ENCODE measurements around the gene NT5DC2.

The NT5DC2 gene

DNA sequence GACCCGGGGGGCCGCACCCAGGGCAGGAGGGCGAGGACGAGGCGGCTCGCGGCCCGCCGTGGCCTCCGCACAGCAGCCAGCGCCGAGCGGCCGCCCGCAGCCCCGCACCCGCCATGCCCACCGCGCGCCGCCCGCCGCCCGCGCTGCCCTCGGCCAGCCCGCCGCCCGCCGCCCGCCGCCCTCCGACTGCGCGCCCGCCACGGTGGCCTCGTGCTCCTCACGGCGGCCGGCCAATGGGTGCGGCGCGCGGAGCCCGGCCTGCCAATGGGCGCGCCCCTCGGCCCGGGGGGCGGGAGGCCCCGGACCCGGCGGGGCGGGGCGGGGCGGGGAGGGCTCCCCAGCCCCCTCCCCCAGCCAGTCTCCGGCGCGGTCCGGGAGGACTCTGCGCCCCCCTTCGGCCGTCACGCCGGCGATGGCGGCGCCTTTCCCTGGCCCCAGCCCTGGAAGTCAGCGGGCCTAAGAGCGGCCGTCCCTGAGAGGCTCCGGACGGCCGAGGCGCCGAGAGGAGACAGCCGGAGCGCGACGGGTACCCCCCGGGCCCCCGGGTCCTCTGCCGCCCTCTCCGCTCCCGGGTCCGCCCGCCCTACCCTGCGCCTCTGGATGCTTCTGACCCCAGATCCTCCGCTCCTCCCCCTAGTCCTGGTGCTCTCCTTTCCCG, at the start of gene NT5DC2:
TSS of gene NT5DC2 (minus strand) at position 235 of the 658 bp plus-strand sequence. CDS start at position 115, 120 bp downstream.
- FAIRE-seq = no peak
- peak; percentile 81 for DNase-seq (ENCODE audit: insufficient read length, low spot score)

DNA sequence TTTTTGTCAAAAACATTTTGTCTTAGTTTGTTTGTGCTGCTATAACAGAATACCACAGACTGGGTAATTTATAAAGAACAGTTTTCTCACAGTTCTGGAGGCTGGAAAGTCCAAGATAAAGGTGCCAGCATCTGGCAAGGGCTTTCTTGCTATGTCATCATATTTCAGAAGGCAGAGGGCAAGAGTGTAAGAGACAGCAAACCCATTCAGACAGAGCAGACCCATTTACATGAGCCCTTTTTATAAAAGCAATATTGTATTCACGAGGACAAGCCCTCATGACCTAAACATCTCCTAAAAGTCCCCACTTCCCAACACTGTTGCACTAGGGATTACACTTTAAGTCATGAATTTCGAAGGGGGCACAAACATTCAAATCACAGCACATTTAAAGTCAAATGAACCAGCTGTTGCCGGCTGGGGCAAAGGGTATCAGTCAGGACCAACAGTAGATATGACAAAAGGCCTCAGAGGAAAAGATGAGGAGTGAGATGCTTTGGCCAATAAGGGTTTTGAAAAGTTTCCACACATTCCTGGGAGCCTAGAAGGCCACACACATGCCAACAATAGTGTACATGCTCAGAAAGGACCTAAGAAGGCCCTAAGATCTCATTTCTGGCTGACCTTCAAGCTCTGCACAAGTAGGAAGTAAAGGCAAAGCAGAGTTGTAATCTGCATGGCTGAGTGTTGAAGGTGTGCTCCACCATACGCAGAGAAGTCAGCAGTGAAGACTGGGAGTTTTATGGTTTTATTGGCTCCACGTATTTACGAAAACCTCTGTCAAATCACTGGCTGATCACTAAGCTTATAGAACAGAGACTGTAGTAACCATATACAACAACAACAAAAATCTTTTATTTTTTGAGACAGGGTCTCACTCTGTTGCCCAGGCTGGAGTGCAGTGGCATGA, 40.7 kb upstream of the NT5DC2 start:
- FAIRE-seq = no peak
- DNase-seq (ENCODE audit: insufficient read length, low spot score) = no peak

DNA sequence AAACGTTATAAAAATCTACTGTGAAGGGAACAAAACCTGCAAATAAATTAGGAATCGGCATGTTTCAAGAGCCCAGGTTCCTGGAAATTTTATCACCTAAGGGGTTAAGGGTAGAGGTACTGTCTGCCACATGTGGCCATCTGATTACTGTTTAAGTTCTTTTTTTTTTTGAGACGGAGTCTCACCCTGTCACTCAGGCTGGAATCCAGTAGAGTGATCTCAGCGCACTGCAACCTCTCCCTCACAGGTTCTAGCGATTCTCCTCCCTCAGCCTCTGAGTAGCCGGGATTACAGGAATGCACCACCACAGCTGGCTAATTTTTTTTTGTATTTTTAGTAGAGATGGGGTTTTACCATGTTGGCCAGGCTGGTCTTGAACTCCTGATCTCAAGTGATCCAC, 38.6 kb upstream of the NT5DC2 start:
- FAIRE-seq = no peak
- DNase-seq (ENCODE audit: insufficient read length, low spot score) = no peak

DNA sequence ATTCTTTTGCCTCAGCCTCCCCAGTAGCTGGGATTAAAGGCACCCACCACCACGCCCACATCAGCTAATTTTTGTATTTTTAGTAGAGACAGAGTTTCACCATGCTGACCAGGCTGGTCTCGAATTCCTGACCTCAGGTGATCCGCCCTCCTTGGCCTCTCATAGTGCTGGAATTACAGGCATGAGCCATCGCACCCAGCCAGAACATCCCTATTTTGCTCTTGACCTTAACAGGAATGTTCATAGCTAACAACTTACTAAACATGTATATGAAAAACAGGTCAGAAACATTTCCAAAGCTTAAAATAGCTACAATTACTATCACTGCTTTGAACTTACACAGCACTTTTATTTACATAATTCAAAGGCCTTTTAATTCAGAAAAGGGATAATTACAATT, 36.4 kb upstream of the NT5DC2 start:
- no peak for FAIRE-seq
- no peak for DNase-seq (ENCODE audit: insufficient read length, low spot score)

DNA sequence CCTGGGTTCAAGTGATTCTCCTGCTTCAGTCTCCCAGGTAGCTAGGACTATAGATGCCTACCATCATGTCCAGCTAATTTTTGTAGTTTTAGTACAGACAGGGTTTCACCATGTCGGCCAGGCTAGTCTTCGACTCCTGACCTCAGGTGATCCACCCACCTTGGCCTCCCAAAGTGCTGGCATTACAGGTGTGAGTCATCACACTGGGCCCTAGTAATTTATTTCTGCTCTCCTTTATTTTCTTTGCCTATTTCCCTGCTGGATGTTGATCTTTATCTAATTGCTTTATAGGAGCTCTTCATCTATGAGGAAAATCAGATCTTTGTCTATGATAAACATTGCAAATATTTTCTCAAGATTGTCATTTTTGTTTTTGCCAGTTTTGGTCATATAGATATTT, 34.4 kb upstream of the NT5DC2 start:
- DNase-seq (ENCODE audit: insufficient read length, low spot score) (no peak), FAIRE-seq (no peak)

DNA sequence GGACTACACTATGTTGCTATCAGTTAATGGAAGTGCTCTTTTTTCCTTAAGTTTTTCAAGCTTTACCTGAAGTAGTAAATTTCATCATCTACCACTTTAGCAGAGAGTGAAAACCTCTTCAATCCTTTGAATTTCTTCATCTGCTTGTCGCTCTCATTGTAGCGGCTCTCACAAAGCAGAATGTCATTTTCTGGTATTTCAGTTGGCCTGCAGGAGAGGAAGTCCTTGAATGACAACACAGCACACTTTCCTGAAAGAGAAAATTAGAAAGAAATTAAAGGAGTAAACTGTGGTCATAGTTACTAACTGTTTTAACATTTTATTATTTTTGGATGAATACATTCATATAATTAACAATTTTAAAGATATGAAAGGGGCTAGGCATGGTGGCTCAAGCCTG, 30.3 kb upstream of the NT5DC2 start:
- FAIRE-seq (no peak), DNase-seq (ENCODE audit: insufficient read length, low spot score) (no peak)

DNA sequence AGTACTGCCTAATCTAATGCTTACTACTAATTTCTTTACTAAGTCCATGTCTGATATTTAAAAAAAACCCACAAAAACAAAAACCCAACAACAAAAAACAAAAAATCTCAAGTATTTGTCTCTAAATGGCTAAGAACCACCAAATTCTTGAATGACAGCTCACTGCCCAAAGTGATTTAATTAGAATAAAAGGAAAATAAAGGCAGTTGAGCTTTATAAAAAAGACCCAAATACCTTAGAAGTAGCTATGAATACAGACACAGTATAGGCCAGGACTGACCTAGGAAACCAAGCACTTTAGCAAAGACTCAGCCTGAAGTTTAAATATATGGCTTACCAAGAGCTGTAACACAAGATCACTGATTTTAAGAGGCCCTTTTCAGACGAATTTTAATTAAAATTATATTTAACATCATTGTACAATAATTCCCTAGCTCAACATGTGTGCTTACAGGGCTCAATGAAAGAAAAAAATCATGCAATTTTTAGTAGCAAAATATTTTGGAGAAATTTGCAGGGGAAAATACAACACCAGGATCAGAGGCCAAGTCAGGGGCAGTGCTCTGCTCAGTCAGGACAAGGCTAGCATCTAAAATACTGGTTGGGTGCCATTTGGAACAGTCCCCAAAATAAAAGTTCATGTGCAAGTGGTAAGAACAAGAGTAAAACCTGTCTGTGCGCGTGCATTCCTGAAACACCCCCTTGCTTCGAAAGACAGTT, 27.5 kb upstream of the NT5DC2 start:
- FAIRE-seq (no peak), DNase-seq (ENCODE audit: insufficient read length, low spot score) (no peak)

DNA sequence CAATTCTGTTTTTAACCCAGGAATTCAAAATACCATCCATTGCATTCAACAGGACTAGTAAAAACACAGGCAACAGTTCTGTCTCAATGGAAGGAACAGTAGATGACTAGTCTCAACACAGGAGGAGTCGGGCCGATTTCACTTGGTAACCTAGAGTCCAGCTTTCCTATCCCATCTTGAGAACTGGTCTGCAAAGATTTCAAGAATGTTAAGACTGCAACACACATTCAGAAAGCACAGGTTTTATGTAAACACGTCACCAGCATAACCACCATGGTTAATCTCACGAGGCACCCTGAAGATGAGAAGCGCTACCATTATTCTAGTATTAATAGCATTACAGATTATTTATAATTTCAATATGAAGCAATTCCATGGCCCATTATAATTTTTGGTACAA, 24.8 kb upstream of the NT5DC2 start:
- no peak for FAIRE-seq
- no peak for DNase-seq (ENCODE audit: insufficient read length, low spot score)

DNA sequence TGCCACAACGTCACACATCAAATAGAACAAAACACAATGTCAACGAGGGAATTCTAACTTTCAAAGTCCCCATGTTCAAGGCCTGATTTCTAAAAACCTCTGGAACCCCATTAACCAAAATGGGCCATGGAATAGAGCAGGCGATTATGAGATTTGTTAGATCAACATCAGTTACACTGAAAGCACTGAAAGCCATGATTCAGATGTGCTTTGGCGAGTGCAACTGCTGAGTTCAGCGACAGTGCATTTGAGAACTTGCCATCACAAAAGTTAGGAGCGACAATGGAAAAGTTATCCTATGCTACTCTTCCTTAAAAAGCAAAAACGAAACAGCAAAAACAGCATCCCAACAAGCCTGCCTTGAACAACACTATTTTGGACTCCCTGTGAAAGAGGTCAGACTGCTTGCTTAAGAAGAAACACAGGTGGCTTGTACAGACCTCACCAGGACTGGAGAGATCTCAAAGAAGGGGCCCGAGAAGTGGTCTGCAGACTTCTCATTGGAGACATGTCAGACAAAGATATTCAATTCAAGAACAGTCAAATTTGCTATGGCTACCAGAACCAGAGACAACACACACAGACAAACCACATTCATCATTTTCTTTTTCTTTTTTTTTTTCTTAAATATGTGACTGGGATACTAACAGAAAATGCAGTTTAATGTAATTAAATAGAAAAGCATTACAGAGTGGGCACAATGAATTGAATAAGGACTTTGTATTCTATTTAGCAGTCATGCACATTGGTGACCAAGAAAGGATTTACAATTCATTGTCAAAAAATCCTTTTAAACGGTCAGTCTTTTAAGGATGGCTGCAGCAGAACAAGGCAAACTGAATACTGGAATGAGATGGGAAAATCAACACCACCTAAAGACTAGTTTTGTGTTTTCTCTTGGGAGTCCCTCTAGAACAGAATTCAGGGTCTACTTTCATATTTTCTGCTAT, 23.6 kb upstream of the NT5DC2 start:
- FAIRE-seq = no peak
- DNase-seq (ENCODE audit: insufficient read length, low spot score) = no peak

DNA sequence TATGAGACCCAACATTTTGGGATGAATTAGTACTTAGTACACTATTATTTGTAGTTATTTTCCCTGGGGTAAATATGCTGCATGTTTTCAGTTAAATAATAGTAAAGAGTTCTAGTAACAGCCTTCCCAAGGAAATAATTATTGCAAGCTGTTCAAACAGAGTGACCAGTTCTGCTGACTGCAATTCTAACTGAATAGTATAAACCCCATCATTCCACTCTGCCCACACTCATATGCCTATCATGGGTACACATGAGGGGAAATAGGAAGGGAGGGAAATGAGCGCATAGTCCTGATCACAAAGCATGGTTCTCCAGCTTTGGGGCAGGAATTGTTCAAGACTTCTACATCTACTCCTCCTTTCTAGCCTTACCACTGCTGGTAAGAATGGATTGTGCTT, 21.4 kb upstream of the NT5DC2 start:
- FAIRE-seq (no peak), DNase-seq (ENCODE audit: insufficient read length, low spot score) (no peak)

DNA sequence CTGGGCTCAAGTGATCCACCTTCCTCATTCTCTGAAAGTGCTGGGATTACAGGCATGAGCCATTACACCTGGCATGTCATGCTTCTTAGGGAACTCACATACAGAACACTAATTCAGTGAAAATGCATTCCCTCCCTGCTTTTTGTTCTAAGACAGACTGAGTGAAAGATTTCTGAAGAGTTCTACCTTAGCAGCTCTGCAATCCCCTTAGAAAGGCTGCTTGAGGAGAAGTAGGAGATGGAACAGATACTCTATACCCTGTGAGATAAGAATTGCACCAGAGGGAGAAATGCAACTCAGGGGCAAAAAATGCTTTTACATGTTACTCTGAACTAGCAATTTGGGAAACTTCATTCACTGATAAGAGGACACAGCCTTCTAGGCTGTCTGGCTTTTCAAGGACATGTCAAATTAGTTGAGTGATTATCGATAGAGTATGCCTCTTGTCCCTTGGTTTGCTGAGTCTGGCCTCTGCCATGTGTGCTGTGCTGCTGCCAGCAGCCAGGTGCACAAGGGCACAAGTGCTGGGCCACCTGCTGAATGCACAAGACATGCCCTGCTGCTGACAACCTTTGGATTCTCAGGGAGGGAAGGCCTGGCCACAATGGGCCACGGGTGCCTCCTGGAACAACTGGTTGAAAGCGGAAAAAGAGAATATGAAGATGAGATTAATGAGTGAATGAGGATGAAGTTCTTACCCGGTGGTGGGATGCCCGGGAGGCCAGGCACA, 20.5 kb upstream of the NT5DC2 start:
- DNase-seq (ENCODE audit: insufficient read length, low spot score) = no peak
- FAIRE-seq = no peak

DNA sequence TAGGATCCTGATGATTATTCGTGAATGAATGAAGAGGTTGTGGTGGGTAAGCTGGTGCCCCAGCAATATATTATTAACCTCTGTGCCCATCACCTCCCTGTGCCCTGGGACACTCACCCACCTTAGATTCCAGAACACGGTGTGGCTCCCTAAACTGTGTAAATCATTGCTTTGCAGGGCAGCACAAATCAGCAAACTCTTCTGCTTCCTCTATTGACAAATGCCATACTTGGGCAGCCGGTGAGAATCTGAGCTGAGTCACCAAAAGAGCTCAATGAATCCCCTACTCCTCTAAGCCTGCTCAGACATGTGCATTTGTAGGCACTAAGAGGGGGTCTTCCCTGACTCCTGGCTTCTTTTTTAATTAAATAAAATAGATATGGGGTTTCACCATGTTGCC, 18.4 kb upstream of the NT5DC2 start:
- FAIRE-seq (no peak), DNase-seq (ENCODE audit: insufficient read length, low spot score) (no peak)

DNA sequence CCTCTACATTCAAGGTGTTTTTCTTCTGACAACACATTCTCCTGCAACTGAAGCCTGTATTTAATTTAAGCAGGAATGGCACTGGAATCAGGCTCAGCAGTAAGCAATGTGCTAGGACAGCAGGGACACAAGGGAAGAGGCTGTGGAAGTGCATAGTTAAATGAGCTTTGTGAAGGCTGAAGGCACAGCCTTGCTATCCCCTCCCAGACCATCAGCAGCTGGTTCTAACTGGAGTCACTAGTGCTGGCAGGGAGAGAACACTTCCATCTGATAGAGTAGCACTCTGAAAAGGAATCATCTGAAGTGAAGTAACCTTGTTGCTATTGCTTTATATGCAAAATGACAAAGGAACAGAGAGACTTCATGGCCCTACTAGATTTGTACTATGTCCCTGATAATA, 17.5 kb upstream of the NT5DC2 start:
- FAIRE-seq (no peak), DNase-seq (ENCODE audit: insufficient read length, low spot score) (no peak)

DNA sequence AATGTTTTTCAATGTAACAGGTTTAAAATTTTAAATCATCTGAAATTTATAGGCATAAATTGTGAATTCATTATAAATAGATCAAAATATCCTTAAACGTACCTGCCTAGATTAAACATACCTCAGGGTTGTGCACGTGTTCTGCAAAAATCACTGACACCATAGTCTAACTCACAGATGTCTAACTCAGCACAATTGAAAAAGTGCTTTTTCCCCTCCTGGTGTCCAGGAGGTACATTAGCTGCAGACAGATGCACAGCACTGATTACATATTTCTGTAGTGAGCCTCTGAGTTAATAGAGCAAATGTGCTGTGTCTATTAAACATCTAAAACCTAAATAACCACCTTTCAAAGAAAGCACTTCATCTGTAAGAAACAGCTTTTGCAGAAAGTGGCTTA, 13.5 kb upstream of the NT5DC2 start:
- DNase-seq (ENCODE audit: insufficient read length, low spot score) (no peak), FAIRE-seq (no peak)

DNA sequence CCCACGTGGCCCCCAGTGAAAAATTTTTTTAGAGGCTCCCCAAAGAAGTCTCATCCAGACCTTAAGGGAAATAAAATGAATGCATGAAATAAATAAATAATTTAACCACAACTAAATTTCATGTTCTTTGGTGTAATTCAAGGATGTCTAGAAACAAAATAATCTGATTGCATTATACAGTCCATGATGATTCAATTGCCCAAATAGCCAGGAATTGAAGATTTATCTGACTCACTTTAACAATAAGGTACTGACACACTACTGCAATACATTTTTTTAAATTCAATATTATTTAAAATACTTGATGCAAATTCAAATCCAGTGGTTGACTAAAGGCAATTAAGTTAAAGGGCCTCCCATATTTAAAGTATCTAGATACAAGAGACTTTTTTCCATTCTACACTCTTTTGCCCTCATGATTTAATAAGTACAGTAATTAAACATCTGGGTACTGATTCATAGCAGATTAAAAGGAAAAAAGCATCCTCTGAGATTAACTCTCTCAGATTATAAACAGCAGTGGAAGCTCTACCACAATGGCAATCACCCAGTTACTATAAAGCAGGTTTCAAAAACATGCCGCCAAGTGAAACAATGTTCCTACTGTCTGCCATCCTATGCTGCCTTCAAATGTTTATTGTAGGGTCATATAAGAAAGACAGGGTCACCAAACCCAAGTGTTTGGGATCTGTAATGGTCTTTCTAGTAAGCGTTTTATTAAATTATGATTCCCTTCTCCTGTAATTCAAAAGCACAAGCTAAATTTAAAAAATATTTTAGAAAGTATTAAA, 12.6 kb upstream of the NT5DC2 start:
- FAIRE-seq (no peak), DNase-seq (ENCODE audit: insufficient read length, low spot score) (no peak)

DNA sequence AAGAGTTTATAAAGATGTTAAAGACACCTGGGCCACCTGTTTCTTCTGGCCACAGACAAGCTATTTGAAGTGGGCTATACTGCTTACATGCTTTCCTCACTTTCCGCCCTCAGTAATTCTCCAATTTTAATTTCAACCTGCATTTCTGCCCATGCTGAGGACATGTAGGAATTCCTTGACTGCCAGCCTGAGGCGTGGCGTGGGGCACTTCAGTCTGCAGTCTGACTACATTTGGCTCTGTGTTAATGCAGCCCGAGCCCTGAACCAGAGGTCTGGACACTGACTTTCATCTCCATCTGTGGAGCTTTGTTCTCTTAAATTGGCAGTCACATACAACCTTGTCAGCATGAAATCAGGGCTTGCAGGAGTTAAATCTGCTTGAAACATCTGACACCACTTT, 11.3 kb upstream of the NT5DC2 start:
- DNase-seq (ENCODE audit: insufficient read length, low spot score) = no peak
- no peak for FAIRE-seq

DNA sequence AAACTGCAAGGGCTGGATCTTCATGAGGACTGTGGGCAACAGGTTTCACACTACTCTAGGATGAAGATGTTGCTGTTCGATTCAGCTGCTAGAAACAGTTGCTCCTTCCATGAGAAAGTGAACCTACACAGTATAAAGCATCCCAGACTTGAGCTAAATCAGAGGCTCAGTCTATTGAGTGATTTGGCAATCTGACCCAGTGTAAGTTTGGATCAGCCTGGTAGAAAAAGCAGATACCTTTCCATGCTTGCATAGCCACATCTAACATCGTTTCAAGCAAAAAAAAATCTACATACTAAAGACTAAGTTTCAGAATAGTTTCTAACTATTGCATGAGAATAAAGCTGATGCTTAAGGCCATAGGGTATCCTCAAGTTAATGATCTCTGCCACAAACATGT, 7.4 kb upstream of the NT5DC2 start:
- FAIRE-seq (no peak), DNase-seq (ENCODE audit: insufficient read length, low spot score) (no peak)

DNA sequence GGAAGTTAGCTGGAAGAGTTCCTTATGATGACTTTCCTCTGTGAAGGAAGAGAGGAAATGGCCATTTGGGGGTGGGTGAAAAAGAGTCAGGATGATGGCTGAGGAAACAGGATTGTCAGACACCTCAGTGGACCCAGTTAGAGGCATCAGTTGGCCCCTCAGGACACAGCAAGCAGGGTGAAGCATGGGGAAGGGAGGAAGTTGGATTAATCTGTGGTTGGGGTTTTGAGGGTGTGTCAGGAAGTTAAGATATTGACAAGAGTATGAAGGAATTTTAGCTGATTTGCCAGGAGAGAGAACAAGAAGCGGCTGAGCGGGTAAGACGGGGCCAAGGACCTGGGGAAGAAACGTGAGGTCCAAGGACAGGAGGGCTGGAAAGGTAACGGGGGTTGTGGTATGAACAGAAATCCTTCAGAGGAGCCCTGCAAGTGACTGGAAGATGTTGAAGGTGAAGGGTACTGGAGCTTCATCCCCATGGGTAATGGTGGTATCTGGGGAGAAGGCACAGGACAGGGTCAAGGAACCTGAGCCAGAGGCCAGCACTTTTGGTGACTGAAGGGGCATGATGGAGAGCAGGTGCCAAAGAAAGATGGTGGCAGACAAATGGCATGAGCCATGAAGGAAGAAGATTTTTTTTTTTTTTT, 5.5 kb upstream of the NT5DC2 start:
- DNase-seq (ENCODE audit: insufficient read length, low spot score) (no peak), FAIRE-seq (no peak)
